SK-N-MC (cell line): ENCODE results near the gene UTF1.

Source experiments
- EZH2 ChIP-seq: fragments of 200-600 bp; sonication (generic); IDR thresholded peaks from one replicate; pipeline ENCODE4 v1.6.1; 2017; ENCODE audit warnings: antibody characterized with exemption
- POLR2AphosphoS5 ChIP-seq: IDR thresholded peaks from 2 replicates; pipeline ENCODE4 v1.6.1; 2012; ENCODE audit warnings: mild to moderate bottlenecking, low read depth, low read length, borderline replicate concordance

- TF ChIP-seq EZH2 (no peak), POLR2AphosphoS5 (no peak)
These were observed 35.9 kb upstream of the UTF1 start for GRCh38 chr10:133194151-133194550.
